ENCODE measurements around the gene PTCH1. TPM values are rescaled to one million over a fixed set of nuclear protein-coding genes. Genes with fewer than 3 reads are reported as not detected.

PTCH1 gene
- polyA plus RNA-seq, 3 donors: not detected

- no peak overlapping the region for H3K27ac ChIP-seq (ENCODE audit: low read depth in 1 of 2, low read length in 2 of 2)
- H3K27me3 Mint-ChIP-seq (ENCODE audit: low read depth in 3 of 3): peaks cover 87 to 94% (median 93%) of the 10 kb centered on the region in 3 donors
- H3K36me3 Mint-ChIP-seq: peaks cover 19 to 25% of the 10 kb centered on the region in 2 donors
- peaks cover 22 to 80% of the 10 kb centered on the region in 2 donors for H3K9me3 ChIP-seq (replicated peaks in 1 of 2; ENCODE audit: control insufficient read depth in 1 of 2, insufficient read depth in 1 of 2, low read length in 2 of 2)
- H3K4me2 ChIP-seq (replicated peaks; ENCODE audit: extremely low read depth, low read length, poor library complexity, severe bottlenecking): no peak overlapping the region
- no peak overlapping the region for H3K4me3 ChIP-seq (replicated peaks in 1 of 3; ENCODE audit: low read depth in 2 of 3, low read length in 3 of 3)
- peaks cover 7 to 60% (median 47%) of the 10 kb centered on the region in 7 donors for H3K9me3 Mint-ChIP-seq
- no peaks in the 10 kb centered on the region for H4K20me1 ChIP-seq (ENCODE audit: insufficient read depth, low read length)
- H3K79me2 ChIP-seq (ENCODE audit: insufficient read depth, low read length): no peaks in the 10 kb centered on the region
- H3K9ac ChIP-seq (ENCODE audit: insufficient read depth, low read length, poor library complexity, severe bottlenecking): no peak overlapping the region
- H2AFZ ChIP-seq (ENCODE audit: insufficient read depth, low read depth, low read length, poor library complexity, severe bottlenecking): no peak overlapping the region
- peaks cover 84 to 92% of the 10 kb centered on the region in 2 donors for H3K27me3 ChIP-seq (ENCODE audit: control insufficient read depth in 2 of 2, insufficient read depth in 2 of 2, low read length in 2 of 2)
- peaks cover 28 to 32% of the 10 kb centered on the region in 2 donors for H3K4me1 ChIP-seq (ENCODE audit: control insufficient read depth in 1 of 2, insufficient read depth in 2 of 2, low read length in 2 of 2)
- peaks cover 34% of the 10 kb centered on the region for H3K4me1 Mint-ChIP-seq
- intact Hi-C loops (cut with micrococcal nuclease): no loop called here
- H3K36me3 ChIP-seq (replicated peaks in 1 of 2; ENCODE audit: control insufficient read depth in 1 of 2, insufficient read depth in 2 of 2, low read length in 2 of 2): no peaks in the 10 kb centered on the region
- WGBS (ENCODE audit: insufficient coverage): no CpG with 5 or more reads among the region's 4 CpGs
- no peak overlapping the region for H3K27ac Mint-ChIP-seq
- H3K4me3 Mint-ChIP-seq: peak overlapping the region in 1 of 2 donors; percentile 91
- no peak for DNase-seq
- no peak for TF ChIP-seq CTCF (IDR thresholded peaks at IDR 0.05)
These were observed 3.1 kb downstream of the PTCH1 start for GRCh38 chr9:95513711-95514110.

GRCh38 chr9:95512709-95513095, 4.1 kb downstream of the PTCH1 start:
- no peaks in the 10 kb centered on the region for H3K79me2 ChIP-seq (ENCODE audit: insufficient read depth, low read length)
- no peak overlapping the region for H3K4me2 ChIP-seq (replicated peaks; ENCODE audit: extremely low read depth, low read length, poor library complexity, severe bottlenecking)
- H3K4me1 ChIP-seq (ENCODE audit: control insufficient read depth in 1 of 2, insufficient read depth in 2 of 2, low read length in 2 of 2): peaks cover 32 to 36% of the 10 kb centered on the region in 2 donors
- no peak for TF ChIP-seq CTCF (IDR thresholded peaks at IDR 0.05)
- H3K27ac ChIP-seq (ENCODE audit: low read depth in 1 of 2, low read length in 2 of 2): no peak overlapping the region
- no peak overlapping the region for H3K4me3 ChIP-seq (replicated peaks in 1 of 3; ENCODE audit: low read depth in 2 of 3, low read length in 3 of 3)
- Mint-ChIP-seq H3K9me3 (peaks cover 7 to 57% (median 50%) of the 10 kb centered on the region in 7 donors), H3K27ac (no peak overlapping the region), H3K4me3 (peak overlapping the region in 1 of 2 donors; percentile 91), H3K27me3 (ENCODE audit: low read depth in 3 of 3) (peaks cover 83 to 92% (median 88%) of the 10 kb centered on the region in 3 donors), H3K36me3 (peaks cover 22 to 27% of the 10 kb centered on the region in 2 donors), H3K4me1 (peaks cover 37% of the 10 kb centered on the region)
- no peaks in the 10 kb centered on the region for H4K20me1 ChIP-seq (ENCODE audit: insufficient read depth, low read length)
- H3K9ac ChIP-seq (ENCODE audit: insufficient read depth, low read length, poor library complexity, severe bottlenecking): no peak overlapping the region
- H3K36me3 ChIP-seq (replicated peaks in 1 of 2; ENCODE audit: control insufficient read depth in 1 of 2, insufficient read depth in 2 of 2, low read length in 2 of 2): no peaks in the 10 kb centered on the region
- no peak overlapping the region for H2AFZ ChIP-seq (ENCODE audit: insufficient read depth, low read depth, low read length, poor library complexity, severe bottlenecking)
- intact Hi-C loops (cut with micrococcal nuclease): no loop called here
- peaks cover 78 to 86% of the 10 kb centered on the region in 2 donors for H3K27me3 ChIP-seq (ENCODE audit: control insufficient read depth in 2 of 2, insufficient read depth in 2 of 2, low read length in 2 of 2)
- 43% methylated on average over 1 of the region's 2 CpGs for WGBS (ENCODE audit: insufficient coverage)
- no peak for DNase-seq
- H3K9me3 ChIP-seq (replicated peaks in 1 of 2; ENCODE audit: control insufficient read depth in 1 of 2, insufficient read depth in 1 of 2, low read length in 2 of 2): peaks cover 22 to 72% of the 10 kb centered on the region in 2 donors

Data from CD14-positive monocyte (primary cell).